NCI-H1048 (cell line): ENCODE results near the gene IRAK2.

Source experiments
- DNase-seq: peaks from one replicate; lab custom pipeline; 2025; lab: John Stamatoyannopoulos, UW

The IRAK2 gene

GRCh38 chr3:10284496-10284895, 119.8 kb downstream of the IRAK2 start:
- DNase-seq: no peak

DNA sequence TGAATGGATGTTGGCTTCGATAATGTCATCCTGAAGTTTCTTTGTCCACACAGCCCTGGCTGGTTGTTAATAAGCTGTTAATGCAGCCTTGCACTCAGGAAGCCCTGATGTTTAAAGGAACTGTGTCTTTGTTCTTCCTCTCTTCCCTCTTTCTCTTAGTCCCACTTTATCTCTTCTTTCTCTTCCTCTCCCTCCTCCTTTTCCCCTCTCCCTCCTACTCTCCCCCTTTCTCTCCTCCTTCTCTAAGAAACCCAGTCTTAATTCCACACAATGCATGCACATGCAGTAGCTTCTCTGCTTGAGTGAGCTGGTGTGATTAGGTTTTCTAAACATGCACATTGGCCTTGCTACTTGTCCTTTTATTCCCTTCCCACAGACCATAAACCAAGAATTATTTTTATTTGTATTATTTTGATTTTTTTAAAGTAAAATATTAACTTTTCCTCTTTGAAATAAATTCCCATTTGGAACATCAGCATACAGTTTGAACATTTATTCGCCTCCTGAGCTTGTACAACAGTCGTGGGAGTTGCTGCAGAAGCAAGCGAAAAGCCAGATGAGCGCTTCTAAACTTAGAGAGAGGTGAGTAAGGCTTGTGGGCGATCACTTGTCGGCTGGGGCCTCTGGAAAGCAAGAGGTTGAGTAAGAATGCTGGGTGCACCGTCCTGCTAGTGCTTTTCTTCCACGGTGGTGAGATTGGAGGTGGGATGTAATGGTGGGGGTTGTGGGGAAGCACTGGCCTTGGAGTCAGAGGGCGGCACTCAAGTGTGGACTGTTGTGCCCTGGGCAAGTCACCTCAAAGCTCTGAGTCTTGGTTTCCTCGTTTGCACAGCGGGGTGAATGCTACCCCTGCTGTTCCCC, 120.8 kb downstream of the IRAK2 start:
- no peak for DNase-seq

DNA sequence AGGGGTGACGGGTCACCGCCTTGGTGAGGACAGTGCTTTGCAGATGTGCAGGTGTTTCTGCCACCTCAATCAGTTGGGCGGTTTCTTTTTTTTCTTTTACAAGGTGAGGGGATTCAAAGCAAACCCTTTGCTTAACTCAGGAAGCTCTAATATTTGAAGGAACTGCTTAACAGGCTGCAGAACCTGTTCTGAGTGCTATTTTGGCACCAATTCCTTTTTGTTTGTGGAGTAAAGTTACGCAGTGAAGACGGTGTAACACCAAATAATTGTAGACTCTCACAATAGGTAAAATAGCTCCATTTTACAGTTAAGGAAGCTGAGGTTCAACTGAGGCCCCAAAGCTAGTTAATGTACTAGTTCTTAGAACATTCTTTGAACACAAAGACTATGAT, 121.4 kb downstream of the IRAK2 start:
- DNase-seq: no peak

DNA sequence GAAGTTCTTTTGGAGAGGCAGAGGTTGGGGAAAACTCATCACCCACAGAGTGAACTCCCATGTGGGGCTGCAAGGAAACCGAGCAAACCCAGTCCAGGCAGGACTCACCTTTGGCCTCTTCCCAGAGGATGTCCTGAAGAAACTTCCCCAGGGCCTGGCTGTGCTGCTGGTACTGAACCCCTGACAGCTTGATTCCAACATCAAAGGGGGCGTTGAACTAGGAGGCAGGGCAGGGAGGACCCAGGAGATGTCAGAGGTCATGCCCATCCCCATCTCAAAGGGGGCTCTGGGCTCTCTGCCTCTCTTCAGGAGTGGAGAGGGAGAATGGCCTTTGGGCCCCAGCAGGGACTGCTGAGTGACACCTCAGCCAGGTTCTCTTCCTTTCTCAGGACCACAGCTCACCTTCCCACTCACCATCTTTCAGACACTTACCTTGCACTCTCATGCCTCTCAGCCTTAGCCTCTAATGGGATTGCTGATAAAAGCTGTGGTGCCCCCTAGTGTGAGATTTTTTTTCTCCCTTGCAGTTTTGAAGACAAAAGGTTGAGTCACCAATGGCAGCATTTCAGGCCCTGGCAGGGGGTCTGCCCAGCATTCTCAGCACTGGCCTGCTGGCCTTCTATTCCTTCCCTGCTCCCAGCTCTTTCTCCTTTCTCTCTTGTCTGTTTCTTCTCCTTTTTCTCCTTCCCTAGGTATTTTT, 122.0 kb downstream of the IRAK2 start:
- DNase-seq: no peak

GRCh38 chr3:10287936-10288574, 123.3 kb downstream of the IRAK2 start:
- no peak for DNase-seq

DNA sequence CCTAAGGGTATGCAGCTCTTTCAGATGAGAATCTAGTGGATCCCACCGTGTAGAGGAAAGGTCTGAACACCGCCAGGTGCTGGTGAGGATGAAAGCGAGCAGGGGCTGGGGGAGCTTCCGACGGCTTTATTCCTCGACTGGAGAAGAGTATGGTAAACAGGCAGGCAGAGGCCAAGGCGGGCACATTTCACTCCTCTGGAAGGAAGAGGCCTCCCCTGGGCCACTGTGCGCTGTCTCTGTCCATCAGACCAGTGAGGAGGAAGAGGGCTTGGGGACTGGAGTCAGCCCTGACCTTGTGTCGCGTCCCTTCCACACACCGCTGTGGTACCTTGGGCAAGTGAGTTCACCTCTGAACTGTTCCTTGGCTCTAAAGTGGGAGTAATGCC, 123.8 kb downstream of the IRAK2 start:
- DNase-seq: no peak

DNA sequence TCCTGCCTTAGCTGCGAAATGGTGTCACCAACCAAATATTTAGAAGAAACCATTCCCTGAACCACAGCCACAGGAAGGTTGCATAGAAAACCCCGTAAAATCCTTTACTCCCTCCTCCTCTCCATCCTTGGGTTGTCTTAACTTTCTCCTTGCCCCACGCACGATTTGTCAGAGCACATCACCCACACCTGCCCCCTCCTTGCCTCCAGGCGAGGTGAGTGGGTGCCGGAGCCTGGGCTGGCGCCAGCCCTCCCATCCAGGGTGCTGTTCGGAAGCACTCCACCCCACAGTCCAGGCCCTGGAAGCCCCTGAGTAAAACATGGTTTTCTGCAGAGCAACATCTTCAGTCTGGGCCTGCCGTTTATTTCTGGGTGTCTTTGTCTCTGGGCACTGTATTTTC, 124.4 kb downstream of the IRAK2 start:
- no peak for DNase-seq

- no peak for DNase-seq
These were observed 125.2 kb downstream of the IRAK2 start for GRCh38 chr3:10289787-10290355.

DNA sequence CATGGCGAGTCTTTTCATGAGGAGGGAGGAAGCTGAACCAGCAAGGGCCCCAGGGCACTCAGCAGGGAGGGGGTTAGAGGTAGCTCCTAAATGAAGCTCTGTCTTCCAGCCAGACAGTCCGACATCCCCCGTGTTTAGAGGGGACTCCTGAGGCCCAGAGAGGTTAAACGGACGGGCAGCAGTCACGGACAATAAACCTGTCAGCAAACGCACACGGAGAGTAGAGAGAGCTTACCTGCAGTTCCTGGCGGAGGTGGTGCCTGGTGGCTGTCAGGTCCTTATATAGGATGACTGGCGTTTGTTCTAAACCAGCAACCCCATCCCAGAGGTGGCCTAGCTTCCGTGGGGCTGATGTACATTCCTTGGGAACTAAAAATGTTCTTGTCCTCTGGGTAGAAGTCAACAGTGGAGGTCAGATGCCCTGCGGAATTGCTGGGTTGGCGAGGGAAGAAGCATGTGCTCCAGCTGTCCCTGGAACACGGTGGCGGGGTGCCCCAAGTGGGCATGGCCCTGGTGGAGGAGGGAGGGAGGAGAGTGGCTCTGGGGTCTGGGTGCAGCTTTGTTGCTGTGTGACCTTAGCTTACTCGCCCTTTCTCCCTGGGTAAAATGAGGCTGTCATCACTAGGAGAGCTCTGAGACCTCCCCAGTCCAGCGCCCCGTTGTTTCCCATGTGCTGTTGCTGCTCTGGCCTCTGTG, 125.9 kb downstream of the IRAK2 start:
- DNase-seq: no peak

DNA sequence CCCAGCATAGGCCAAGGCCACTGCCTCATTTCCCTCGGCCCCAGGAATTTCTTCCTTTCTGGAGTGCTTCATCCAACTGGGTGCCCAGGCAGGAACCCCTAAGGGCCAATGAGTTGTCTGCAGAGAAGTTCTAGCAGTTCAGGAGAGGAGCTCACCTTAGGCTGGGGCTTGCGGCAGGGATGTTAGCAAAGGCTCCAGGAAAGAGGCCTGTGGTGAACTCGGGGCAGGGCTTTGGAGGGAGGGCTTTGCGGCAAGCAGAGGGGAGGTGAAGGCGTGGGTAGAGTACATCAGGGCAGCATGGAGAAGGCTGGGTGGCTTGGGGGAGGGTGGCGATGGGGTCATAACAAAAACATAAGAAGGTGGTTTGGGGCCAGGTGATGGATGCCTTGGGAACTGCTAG, 126.9 kb downstream of the IRAK2 start:
- DNase-seq: no peak

GRCh38 chr3:10292505-10293419, 128.0 kb downstream of the IRAK2 start, which contains the start of gene GHRL:
Gene GHRL, minus strand, starts transcription at chr3:10292947. Its CDS starts 2,767 bp downstream, at chr3:10290180.
- DNase-seq: no peak
